ENCODE measurements around the gene DIPK1C.
A peak's percentile ranks its signal among the peaks of the same experiment; 100 is the strongest.

Gene DIPK1C

DNA sequence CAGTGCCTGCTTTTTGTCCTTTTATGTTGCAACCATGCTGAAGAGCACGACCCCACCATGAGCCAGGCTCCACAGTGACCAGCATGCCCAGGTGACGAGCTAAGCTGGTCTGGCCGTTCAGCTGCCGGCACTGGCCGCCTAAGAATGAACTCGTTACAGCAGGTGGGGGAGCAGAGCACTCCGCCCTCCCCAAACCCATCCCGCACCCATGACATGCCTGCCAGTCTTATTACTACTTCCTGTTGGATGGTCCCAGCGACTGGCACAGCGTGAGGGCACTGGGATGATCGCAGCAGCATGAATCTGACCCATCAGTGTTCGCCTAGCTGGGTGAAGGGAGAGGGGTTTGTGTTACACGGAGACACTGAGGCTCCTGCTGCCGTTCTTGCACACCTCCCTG, 11.5 kb downstream of the DIPK1C start:
- TF ChIP-seq CTCF (IDR thresholded peaks at IDR 0.05; ENCODE audit: insufficient read depth, missing control alignments), result no peak
- DNase-seq (ENCODE audit: insufficient read length, low spot score), result no peak
- FAIRE-seq, result no peak

GRCh38 chr18:74444104-74444503, 13.0 kb downstream of the DIPK1C start:
- no peak for TF ChIP-seq CTCF (IDR thresholded peaks at IDR 0.05; ENCODE audit: insufficient read depth, missing control alignments)
- FAIRE-seq (no peak), DNase-seq (ENCODE audit: insufficient read length, low spot score) (no peak)

- FAIRE-seq (no peak), DNase-seq (ENCODE audit: insufficient read length, low spot score) (no peak)
- no peak for TF ChIP-seq CTCF (IDR thresholded peaks at IDR 0.05; ENCODE audit: insufficient read depth, missing control alignments)
Measured at GRCh38 chr18:74440808-74441427, 16.2 kb downstream of the DIPK1C start.

DNA sequence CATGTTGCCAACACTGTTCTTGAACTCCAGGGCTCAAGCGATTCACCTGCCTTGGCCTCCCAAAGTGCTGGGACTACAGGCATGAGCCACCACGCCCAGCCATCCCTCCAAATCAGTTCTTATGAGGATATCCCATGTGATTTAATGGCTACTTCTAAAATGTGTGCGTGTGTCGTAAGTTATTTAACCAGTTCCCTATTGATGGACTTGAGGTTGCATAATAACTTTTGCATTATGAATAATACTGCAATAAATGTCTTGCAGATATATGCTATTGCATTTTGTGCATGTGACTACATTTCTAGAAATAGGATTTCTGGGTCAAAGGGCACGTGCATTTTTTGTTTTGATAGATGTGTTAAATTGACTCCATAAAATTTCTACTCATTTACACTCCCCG, 19.0 kb downstream of the DIPK1C start:
- no peak for DNase-seq (ENCODE audit: insufficient read length, low spot score)
- TF ChIP-seq CTCF (IDR thresholded peaks at IDR 0.05; ENCODE audit: insufficient read depth, missing control alignments), result no peak
- peak; percentile 29 for FAIRE-seq

DNA sequence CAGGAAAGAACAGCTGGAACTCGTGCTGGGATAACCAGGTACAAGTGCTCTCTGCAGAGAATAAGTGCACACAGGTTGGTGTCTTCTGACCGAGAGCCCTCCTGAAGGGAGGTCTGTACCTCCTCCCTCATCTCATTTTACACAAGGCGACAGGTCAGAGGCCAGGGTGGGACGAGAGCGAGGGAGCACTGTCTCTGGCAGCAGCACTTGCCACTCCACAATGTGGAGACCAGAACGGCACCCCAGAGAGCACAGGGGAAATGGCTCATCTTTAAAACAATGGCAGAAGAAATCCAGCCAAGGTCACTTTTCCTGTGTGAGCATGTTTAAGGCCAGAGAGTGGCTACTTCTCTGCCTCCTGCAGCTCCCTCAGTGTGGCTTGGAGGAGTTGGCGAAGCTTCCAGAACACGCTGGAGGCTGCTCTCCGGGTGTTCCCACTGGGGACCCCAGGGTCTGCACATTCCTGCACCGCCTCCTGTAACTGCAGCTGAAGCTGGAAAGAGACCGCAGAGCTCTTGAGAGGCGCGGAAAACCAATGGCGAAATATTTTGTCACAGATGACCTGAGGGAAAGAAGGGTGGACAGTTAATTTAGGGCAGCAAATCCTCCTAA, 20.8 kb downstream of the DIPK1C start:
- no peak for TF ChIP-seq CTCF (IDR thresholded peaks at IDR 0.05; ENCODE audit: insufficient read depth, missing control alignments)
- FAIRE-seq (no peak), DNase-seq (ENCODE audit: insufficient read length, low spot score) (no peak)

DNA sequence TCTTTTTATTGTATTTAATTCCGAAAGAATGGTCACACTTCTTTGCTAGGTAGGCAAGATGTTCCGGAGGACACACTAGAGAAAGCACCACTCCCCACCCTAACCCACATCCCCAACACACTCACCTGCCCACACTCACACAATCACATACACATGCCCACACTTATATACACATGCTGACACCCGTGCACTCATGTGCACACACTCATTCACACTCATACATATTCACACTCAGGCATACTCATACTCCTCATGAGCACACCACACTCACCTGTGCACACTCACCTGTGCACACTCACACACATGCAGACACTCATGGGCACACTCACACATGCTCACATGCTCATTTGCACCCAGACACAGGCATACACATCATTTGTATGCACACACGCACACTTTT, 21.4 kb downstream of the DIPK1C start:
- FAIRE-seq (no peak), DNase-seq (ENCODE audit: insufficient read length, low spot score) (no peak)
- no peak for TF ChIP-seq CTCF (IDR thresholded peaks at IDR 0.05; ENCODE audit: insufficient read depth, missing control alignments)

GRCh38 chr18:74434466-74434865, 22.6 kb downstream of the DIPK1C start:
- DNase-seq (ENCODE audit: insufficient read length, low spot score) (no peak), FAIRE-seq (no peak)
- TF ChIP-seq CTCF (IDR thresholded peaks at IDR 0.05; ENCODE audit: insufficient read depth, missing control alignments), result no peak

All from D721Med (cell line).